Measurements from ENCODE around the gene TUBGCP3. TPM values are rescaled to one million over a fixed set of nuclear protein-coding genes. Genes with fewer than 3 reads are reported as not detected.

TUBGCP3 gene
- total RNA-seq, 1 donor from 2014 or later, result 36.6 TPM

GRCh38 chr13:112443191-112443994 lies 144.6 kb downstream of the TUBGCP3 start:
- Mint-ChIP-seq H3K27me3 (ENCODE audit: unreplicated experiment) (peaks cover 8% of the 10 kb centered on the region), H3K36me3 (ENCODE audit: unreplicated experiment) (peaks cover 11% of the 10 kb centered on the region), H3K4me3 (ENCODE audit: unreplicated experiment) (no peak overlapping the region), H3K4me1 (ENCODE audit: low read depth, unreplicated experiment) (peaks cover 12% of the 10 kb centered on the region), H3K27ac (ENCODE audit: unreplicated experiment) (no peak overlapping the region), H3K9me3 (ENCODE audit: unreplicated experiment) (peaks cover 7% of the 10 kb centered on the region)
- DNase-seq, result peak; percentile 66
- TF ChIP-seq, protein P1, sequence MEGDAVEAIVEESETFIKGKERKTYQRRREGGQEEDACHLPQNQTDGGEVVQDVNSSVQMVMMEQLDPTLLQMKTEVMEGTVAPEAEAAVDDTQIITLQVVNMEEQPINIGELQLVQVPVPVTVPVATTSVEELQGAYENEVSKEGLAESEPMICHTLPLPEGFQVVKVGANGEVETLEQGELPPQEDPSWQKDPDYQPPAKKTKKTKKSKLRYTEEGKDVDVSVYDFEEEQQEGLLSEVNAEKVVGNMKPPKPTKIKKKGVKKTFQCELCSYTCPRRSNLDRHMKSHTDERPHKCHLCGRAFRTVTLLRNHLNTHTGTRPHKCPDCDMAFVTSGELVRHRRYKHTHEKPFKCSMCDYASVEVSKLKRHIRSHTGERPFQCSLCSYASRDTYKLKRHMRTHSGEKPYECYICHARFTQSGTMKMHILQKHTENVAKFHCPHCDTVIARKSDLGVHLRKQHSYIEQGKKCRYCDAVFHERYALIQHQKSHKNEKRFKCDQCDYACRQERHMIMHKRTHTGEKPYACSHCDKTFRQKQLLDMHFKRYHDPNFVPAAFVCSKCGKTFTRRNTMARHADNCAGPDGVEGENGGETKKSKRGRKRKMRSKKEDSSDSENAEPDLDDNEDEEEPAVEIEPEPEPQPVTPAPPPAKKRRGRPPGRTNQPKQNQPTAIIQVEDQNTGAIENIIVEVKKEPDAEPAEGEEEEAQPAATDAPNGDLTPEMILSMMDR (IDR thresholded peaks at IDR 0.05; ENCODE audit: partially characterized antibody, unreplicated experiment), result no peak

DNA sequence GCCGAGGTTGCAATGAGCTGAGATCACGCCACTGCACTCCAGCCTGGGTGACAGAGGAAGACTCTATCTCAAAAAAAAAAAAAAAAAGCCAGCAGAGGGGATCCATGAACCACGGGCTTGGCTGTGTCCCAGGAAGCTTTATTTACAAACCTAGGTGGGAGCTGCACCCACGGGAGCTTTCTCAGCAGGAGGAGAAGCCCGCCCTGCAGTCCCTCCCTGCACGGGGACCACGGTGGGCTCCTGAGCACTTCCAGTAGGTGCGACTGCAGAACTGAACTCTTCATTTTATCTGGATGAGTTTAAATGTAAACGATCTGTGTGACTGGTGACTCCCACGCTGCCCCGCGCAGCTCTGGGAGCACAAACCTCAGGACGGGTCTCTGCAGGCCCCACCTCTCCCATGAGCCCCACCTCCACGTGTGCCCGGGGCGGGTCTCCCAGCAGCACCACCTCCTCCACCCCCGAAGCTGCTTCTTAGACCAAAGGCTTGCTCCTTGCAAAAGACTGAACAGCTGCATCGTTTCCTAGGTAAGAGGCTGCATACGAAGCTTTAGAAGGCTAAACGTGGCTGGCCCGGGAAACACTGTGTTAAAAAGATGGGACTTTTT lies 145.4 kb downstream of the TUBGCP3 start:
- Mint-ChIP-seq H3K27ac (ENCODE audit: unreplicated experiment) (no peak overlapping the region), H3K9me3 (ENCODE audit: unreplicated experiment) (peaks cover 8% of the 10 kb centered on the region), H3K27me3 (ENCODE audit: unreplicated experiment) (peaks cover 8% of the 10 kb centered on the region), H3K36me3 (ENCODE audit: unreplicated experiment) (peaks cover 17% of the 10 kb centered on the region), H3K4me3 (ENCODE audit: unreplicated experiment) (no peak overlapping the region), H3K4me1 (ENCODE audit: low read depth, unreplicated experiment) (peaks cover 12% of the 10 kb centered on the region)
- TF ChIP-seq, protein P1 (IDR thresholded peaks at IDR 0.05; ENCODE audit: partially characterized antibody, unreplicated experiment), result no peak
- DNase-seq, result no peak

DNA sequence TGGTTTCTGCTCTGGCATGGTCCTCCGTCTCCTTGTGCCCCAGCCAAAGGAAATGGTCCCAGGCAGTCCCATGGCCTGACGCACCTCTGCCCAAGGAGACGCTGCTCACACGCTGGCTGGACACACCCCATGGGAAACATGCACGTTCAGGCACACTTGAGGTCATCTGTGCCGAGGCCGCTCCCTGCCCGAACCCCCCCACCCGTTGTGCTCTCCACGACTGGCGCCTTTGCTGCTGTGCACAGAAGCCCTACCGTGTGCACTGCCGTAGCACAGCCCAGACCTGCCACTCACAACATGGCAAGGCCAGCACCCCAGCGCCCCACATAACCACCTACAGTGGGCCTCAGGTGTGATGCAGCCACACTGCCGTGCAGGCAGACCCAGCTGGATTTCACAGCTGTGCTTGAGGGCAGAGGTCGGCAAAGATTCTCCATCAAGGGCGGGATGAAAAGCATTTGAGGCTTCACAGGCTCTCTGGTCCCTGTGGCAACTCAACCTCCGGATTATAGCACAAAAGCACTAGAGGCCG lies 146.1 kb downstream of the TUBGCP3 start:
- no peak overlapping the region for H3K4me3 Mint-ChIP-seq (ENCODE audit: unreplicated experiment)
- H3K9me3 Mint-ChIP-seq (ENCODE audit: unreplicated experiment), result peaks cover 8% of the 10 kb centered on the region
- TF ChIP-seq, protein P1 (IDR thresholded peaks at IDR 0.05; ENCODE audit: partially characterized antibody, unreplicated experiment), result no peak
- no peak overlapping the region for H3K27ac Mint-ChIP-seq (ENCODE audit: unreplicated experiment)
- H3K36me3 Mint-ChIP-seq (ENCODE audit: unreplicated experiment), result peaks cover 17% of the 10 kb centered on the region
- DNase-seq, result no peak
- peaks cover 12% of the 10 kb centered on the region for H3K4me1 Mint-ChIP-seq (ENCODE audit: low read depth, unreplicated experiment)
- H3K27me3 Mint-ChIP-seq (ENCODE audit: unreplicated experiment), result peaks cover 4% of the 10 kb centered on the region

DNA sequence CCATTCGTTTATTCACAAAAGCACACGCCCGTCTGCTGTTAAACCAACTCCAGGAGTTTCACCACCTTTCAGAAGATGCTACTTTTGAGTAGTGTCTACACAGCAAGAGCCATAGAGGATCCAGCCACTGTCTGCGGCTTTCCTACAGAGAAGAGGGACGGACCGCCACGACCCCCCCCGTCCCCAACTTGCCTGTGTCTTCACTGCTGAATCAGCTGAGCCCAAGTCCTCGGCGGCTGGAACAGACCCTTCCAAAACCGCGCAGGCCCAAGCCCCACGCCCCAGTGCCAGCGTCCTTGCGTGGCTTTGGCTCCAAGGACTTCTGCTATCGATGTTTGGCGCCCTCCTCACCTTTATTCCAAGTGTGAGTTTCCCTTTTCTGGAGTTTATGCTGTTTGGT lies 146.7 kb downstream of the TUBGCP3 start:
- Mint-ChIP-seq H3K9me3 (ENCODE audit: unreplicated experiment) (peaks cover 12% of the 10 kb centered on the region), H3K4me3 (ENCODE audit: unreplicated experiment) (no peak overlapping the region), H3K27ac (ENCODE audit: unreplicated experiment) (no peak overlapping the region), H3K4me1 (ENCODE audit: low read depth, unreplicated experiment) (peaks cover 12% of the 10 kb centered on the region), H3K36me3 (ENCODE audit: unreplicated experiment) (peaks cover 23% of the 10 kb centered on the region), H3K27me3 (ENCODE audit: unreplicated experiment) (peaks cover 4% of the 10 kb centered on the region)
- TF ChIP-seq, protein P1 (IDR thresholded peaks at IDR 0.05; ENCODE audit: partially characterized antibody, unreplicated experiment), result no peak
- DNase-seq, result no peak

DNA sequence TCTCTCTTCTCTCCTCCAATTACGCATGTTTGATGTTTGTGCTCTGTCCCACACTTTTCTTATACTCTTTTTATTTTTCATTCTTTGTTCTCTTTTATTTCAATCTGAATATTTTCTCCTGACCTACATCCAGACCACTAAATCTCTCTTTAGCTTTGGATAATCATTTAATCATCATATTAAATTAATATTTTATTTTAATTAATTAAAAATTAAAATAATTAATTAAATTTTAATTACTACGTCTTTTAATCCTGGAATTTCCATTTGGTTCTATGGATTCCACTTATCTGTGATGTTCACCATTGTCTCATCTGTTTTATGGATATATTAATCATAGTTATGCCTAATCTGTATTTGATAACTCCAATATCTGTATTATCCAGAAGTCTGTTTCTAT lies 149.4 kb downstream of the TUBGCP3 start:
- no peak overlapping the region for H3K4me3 Mint-ChIP-seq (ENCODE audit: unreplicated experiment)
- H3K27ac Mint-ChIP-seq (ENCODE audit: unreplicated experiment), result no peak overlapping the region
- H3K4me1 Mint-ChIP-seq (ENCODE audit: low read depth, unreplicated experiment), result peaks cover 5% of the 10 kb centered on the region
- H3K9me3 Mint-ChIP-seq (ENCODE audit: unreplicated experiment), result peaks cover 14% of the 10 kb centered on the region
- TF ChIP-seq, protein P1 (IDR thresholded peaks at IDR 0.05; ENCODE audit: partially characterized antibody, unreplicated experiment), result no peak
- no peak for DNase-seq
- H3K36me3 Mint-ChIP-seq (ENCODE audit: unreplicated experiment), result peaks cover 23% of the 10 kb centered on the region
- H3K27me3 Mint-ChIP-seq (ENCODE audit: unreplicated experiment), result peaks cover 1% of the 10 kb centered on the region
